DLD1 (cell line): ENCODE results near the gene ACTR10.
"Not testable (repeated sequence)": the region's sequence is repeated elsewhere in the genome, so short reads cannot be mapped to it uniquely, and the experiment has no call there.

Experiments
- in situ Hi-C: cut with HindIII; loops from 2 replicates; pipeline ENCODE4 v1.10.0; 2017; ENCODE audit warnings: low sequenced_read_pairs

Gene ACTR10

GRCh38 chr14:58215191-58215914 is 15.4 kb downstream of the ACTR10 start:
- in situ Hi-C loops: no loop called here

- in situ Hi-C loops: no loop called here
Observed at GRCh38 chr14:58216544-58216943, 16.6 kb downstream of the ACTR10 start.

- in situ Hi-C loops: no loop called here
Observed at GRCh38 chr14:58227096-58227819, 27.3 kb downstream of the ACTR10 start.

- in situ Hi-C loops: no loop called here
Observed at GRCh38 chr14:58238252-58239243, 38.6 kb downstream of the ACTR10 start.

GRCh38 chr14:58239244-58240195 is 39.6 kb downstream of the ACTR10 start:
- in situ Hi-C loops: no loop called here

- in situ Hi-C loops: no loop called here
Observed at GRCh38 chr14:58243790-58244555, 44.0 kb downstream of the ACTR10 start.

- in situ Hi-C loops: no loop called here
Observed at GRCh38 chr14:58244556-58245387, 44.8 kb downstream of the ACTR10 start, which contains the start of gene PSMA3. PSMA3 (plus strand) TSS chr14:58244843; CDS start chr14:58244921, 78 bp downstream.

- in situ Hi-C loops: no loop called here
Observed at GRCh38 chr14:58245562-58245961, 45.6 kb downstream of the ACTR10 start.

GRCh38 chr14:58249611-58250010 is 49.7 kb downstream of the ACTR10 start:
- in situ Hi-C loops: no loop called here

GRCh38 chr14:58258156-58258555 is 58.2 kb downstream of the ACTR10 start:
- in situ Hi-C loops: no loop called here

- in situ Hi-C loops: not testable (repeated sequence)
Observed at GRCh38 chr14:58262005-58262404, 62.1 kb downstream of the ACTR10 start.

GRCh38 chr14:58265401-58265800 is 65.5 kb downstream of the ACTR10 start:
- in situ Hi-C loops: no loop called here

- in situ Hi-C loops: no loop called here
Observed at GRCh38 chr14:58270628-58271027, 70.7 kb downstream of the ACTR10 start.

- in situ Hi-C loops: no loop called here
Observed at GRCh38 chr14:58272588-58273372, 72.8 kb downstream of the ACTR10 start.

GRCh38 chr14:58274881-58275280 is 74.9 kb downstream of the ACTR10 start:
- in situ Hi-C loops: no loop called here

GRCh38 chr14:58275527-58276190 is 75.7 kb downstream of the ACTR10 start:
- in situ Hi-C loops: no loop called here

- in situ Hi-C loops: no loop called here
Observed at GRCh38 chr14:58276208-58276607, 76.3 kb downstream of the ACTR10 start.
